Measurements from ENCODE around the gene GAL3ST3.
"Not testable (repeated sequence)": the region's sequence is repeated elsewhere in the genome, so short reads cannot be mapped to it uniquely, and the experiment has no call there.

Gene GAL3ST3

DNA sequence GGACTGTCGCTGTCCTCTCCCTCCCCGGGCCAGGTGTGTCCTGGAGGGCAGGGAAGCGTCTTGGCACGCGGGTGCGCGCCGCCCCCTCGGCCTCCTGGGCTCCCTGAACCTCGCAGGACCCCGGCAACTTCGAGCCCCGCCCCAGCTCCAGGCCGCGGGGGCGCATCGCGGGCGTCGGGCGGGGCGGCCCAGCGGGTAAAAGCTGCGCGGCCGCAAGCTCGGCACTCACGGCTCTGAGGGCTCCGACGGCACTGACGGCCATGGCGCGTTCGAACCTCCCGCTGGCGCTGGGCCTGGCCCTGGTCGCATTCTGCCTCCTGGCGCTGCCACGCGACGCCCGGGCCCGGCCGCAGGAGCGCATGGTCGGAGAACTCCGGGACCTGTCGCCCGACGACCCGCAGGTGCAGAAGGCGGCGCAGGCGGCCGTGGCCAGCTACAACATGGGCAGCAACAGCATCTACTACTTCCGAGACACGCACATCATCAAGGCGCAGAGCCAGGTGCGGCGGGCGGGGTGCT is 37.1 kb downstream of the GAL3ST3 start, which contains the start of gene CST6:
Gene CST6, plus strand, starts transcription at position 224 of the 519 bp plus-strand sequence. Its CDS starts 37 bp downstream, at position 261.
- DNase-seq: no peak

GRCh38 chr11:66011239-66011784 is 37.6 kb downstream of the GAL3ST3 start:
- DNase-seq: no peak

GRCh38 chr11:66010036-66010435 is 38.9 kb downstream of the GAL3ST3 start:
- DNase-seq: not testable (repeated sequence)

- DNase-seq: no peak
Observed at GRCh38 chr11:66008468-66009101, 40.4 kb downstream of the GAL3ST3 start.

GRCh38 chr11:66008095-66008467 is 40.9 kb downstream of the GAL3ST3 start:
- DNase-seq: no peak

DNA sequence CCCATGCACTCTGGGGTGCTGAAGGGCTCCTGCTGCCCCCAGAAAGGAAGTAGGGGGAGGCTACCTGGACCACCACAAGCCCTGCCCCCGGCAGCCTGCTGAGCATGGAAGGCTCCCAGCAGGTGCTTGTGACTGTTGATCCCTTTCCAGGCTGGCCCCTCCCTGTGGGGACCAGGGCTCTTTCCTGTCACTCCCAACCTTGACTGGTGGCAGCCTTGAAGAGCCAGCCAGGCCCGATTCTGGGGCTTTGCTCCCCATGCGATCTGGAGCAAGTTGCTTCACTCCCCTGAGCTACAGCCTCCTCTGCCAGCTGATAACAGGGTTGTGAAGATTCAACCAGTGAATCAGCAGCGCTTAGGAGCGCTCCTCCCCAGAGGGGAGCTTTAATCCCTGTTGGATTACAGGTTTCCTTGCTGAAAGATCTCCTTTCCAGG is 41.7 kb downstream of the GAL3ST3 start:
- no peak for DNase-seq

- DNase-seq: no peak
Observed at GRCh38 chr11:66006891-66007176, 42.1 kb downstream of the GAL3ST3 start.

DNA sequence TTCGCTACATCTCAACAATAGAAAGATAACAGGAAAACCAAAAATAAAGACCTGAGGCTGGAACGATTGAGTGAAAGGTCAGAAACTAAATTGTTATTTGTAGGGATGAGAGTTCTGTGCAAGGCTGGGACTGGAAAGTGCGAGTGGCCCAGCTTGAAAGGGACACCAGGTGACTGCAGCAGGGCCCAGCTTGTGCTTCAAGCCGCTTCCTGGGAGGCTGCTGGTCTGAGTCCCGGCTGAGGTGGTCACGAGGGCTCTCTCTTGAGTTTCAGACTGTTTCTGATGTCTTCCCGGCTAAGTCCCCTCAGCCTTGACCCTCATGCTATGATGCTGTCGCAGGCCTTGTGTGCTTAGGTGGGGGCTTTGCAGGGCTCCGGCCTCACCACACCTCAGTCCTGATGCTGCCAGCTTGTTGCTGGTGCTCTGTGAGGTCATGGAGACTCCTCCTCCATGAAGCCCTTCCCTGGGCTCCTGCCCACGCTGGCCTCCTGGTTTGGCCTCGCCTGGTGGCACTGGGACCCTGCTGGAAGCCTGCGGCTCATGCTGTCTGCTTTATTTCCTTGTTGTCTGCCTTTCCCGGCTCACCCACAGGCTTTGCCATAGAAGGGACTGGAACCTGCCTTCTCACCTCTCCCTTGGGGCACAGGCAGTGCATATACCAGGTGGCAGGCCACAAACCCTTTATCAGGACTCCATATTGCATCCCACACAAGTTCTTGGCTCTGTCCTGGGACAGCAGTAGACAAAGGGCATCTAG is 42.6 kb downstream of the GAL3ST3 start:
- DNase-seq: no peak

DNA sequence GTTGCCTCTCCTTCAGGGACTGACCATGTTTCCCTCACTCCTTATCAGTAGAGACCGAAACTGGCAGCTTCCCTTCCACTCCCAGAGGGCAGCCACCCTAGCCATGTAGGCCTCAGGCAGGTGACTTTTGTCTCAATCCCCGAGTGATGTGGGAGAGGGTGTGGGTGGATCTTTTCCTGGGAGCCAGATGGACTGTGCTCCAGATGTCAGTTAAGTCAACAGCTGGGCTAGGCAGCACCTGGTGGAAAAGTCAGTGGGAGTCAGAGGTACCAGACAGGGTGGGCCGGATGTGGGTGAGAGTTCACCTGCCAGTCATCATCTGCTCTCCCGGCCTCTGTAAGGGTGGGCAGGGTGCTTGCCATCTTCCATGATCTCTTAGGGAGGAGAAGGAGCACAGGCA is 44.8 kb downstream of the GAL3ST3 start:
- DNase-seq: no peak

- no peak for DNase-seq
Observed at GRCh38 chr11:66003291-66003690, 45.7 kb downstream of the GAL3ST3 start.

DNA sequence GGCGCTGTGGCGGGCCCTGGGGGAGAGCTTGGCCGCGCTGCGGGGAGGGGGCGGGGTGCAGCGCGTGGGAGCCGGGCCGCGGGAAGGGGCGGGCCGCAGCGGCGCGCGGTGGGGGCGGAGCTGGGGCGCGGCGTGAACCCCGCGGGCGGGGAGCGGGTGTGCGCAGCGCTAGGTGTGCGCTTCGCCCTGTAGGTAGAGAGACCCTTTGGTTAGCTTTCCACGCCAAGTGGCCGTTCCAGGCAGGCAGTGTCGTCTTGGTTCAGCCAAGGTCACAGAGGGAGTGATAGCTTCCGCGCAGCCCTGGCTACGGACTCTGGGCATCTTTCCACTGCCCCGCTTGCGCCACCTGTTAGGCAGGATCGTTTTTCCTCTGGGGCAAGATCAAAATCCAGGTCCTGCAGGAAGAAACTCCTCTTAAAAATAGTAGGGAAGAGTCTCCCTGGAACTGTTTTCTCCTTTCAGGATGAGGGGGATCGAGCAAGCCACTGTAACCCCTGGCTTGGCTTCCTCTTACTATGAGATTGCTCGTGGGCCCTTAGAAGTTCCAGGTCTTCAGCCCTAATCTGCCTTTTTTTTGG is 46.2 kb downstream of the GAL3ST3 start:
- no peak for DNase-seq

DNA sequence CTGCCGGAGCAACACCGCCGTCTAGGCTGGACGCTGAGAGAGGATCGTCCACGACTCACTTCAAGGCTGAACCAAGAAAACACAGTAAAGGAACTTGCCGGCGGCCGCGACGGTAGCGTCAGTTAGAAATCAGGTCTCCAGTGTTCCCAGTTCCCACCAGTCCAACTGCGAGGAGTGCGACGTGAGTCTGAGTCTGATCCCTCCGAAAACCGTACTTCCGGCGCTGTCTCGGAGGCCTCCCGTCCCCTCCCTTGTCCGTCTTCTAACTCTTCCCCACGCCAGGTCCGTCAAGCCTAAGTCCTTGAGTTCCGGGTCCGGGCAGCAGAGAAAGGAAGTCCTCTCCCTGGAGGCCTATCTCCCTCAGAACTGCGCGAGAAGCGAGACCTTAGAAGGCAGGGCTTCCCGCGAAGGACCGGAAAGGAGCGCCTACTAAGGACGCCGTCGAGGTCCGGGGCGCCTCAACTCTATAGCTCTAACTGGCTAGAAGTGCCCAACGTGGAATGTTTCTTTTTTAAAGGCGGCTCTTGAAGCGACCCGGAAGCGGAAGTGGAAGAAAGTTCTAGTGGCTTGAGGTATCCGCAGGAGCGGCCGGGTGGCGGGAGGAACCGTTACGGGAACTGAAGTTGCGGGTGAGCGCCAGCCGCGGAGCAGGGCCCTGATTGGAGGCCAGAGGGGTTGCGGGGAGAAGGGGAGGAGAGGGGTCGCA is 46.9 kb downstream of the GAL3ST3 start, which contains the start of the genes BANF1 and EIF1AD:
Gene BANF1, plus strand, starts transcription at position 562 of the 706 bp plus-strand sequence. CDS start 748 bp downstream, outside the sequence.
Gene EIF1AD, minus strand, starts transcription at position 216 of the 706 bp plus-strand sequence. CDS start 1,768 bp downstream, outside the sequence.
- peak; percentile 97 for DNase-seq

DNA sequence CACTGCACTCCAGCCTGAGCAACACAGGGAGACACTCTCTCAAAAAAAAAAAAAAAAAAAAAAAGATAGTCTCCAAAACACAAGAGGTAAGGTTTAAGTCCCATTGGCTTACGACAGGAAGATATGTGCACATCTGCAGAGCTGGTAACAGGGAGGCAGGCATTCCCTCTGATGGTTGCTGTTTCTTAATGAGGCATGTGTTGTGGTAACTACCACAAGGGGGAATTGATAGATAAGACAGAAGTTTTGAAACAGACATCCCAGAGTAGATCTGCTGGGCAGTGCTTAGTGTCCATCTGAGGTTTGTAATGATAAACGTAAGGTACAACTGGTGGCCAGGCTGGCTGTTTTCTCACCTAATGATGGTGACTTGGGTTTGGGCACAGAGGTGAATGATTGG is 51.7 kb downstream of the GAL3ST3 start:
- no peak for DNase-seq

DNA sequence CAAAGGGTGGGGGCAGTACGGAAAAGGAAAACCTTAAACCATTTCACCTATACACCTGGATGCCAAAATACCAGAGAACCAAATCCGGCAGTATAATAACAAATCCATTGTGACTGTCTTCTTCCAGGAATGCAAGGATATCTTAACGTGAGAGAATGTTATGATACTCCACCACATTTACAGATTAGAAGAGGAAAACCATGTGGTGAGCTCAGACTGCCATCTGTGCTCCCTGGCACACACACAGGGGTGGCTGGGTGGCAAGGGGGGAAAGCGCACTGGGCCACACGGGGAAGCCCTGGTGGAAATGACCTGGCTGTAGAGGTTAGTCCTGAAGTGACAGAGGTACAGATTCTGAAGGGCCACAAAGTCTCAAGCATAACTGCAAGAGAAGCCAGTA is 56.9 kb downstream of the GAL3ST3 start:
- no peak for DNase-seq
